Limb (tissue), 2 donors: ENCODE results near the gene MSL1.

Experiments used
- DNase-seq, 2 donors: peaks; one replicate each; pipeline ENCODE4 v3.0.0-alpha.2; 2016; ENCODE audit errors: extremely low spot score in 2 of 2

Gene MSL1

GRCh38 chr17:40173778-40174135, 52.0 kb downstream of the MSL1 start:
- no peak for DNase-seq

DNA sequence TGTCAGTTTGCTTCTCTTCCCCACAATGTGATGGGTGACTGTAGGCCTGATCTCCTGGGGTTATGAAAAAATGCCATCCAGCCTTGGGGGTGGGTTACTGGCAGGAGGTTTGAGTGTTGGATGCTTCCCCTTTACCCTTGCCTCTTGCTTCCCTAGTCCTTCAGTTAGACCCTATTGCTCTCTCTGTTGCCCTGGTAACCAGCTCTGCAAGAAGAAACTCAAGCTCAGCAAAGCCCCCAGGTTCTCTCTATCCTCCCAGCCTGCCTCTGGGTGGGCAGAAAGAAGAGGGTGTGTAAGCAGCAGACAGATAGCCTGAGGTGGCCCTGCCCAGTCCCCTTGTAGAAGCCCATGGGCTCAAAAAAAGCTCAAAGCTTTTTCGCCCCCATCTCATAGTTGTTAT, 52.7 kb downstream of the MSL1 start:
- no peak for DNase-seq

DNA sequence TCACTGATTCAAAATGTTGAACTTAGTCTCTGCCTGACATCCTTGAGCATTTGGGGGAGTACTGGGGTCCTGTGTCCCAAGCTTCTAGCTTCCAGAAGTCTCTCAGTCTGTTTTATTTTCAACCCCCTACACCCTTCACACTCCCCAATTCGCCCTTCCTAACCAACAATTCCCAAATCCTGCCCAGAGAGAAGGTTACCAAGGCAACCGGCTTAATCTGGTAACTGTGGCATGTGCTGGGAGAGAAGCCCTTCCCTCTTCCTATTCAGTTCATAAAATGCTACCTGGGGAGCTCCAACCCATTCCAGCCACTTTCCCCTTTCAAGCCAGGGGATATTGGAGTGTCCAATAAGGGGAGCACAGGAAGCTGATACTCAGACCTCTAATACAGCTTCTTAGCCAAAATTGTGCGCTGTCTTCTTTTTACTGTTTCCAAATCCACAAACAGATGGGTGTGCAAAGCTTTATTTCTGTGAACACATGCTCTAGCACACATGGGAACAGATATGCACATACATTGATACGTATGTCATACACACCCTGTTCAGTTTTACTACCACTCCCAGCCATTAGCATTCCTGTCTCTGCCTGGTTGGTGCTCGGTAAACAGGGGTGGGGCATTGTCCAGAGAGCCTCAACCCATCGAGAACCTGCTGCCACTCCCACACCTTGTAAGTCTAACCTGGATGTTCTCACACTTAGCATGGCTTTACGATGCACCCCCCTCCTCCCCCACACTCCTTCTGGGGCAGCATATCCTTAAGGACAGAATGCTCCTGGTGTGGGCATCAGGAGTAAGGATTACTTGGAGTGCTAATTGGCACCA, 54.4 kb downstream of the MSL1 start:
- DNase-seq, result no peak

- no peak for DNase-seq
Measured at GRCh38 chr17:40176754-40177110, 55.0 kb downstream of the MSL1 start.

DNA sequence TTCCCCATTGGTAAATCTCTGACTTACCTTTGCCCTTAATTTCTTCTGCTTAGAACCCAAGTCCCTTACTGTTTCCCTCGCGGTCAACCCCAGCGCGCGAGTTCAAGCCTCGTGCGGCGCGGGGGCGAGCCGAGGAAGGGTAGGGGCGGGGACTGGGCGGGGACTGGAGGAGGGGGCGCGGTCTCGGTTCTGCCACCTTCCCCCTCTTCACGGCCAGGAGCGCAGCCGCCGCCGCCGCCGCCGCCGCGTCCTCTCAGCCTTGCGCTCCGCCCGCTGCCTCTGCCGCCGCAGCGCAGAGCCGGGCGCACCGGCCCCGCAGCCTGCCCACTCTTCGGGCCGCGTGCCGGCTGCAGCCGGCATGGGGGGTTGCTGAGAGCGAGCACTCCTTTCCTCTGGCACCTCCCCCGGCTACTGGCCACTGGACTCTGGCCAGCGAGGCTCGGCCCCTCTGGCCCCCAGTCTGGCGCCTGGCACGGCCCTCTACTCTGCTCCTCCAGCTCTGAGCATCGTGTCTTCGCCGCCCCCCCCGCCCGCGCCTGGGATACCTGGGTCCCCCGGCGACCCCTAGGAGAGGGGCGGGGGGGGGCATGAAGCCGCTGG, 55.6 kb downstream of the MSL1 start, which contains the start of gene RAPGEFL1:
Gene RAPGEFL1 (plus strand): TSS at position 196 of the 600 bp plus-strand sequence. CDS start 392 bp downstream, at position 588.
- DNase-seq, result peak; percentile 50 to 87

DNA sequence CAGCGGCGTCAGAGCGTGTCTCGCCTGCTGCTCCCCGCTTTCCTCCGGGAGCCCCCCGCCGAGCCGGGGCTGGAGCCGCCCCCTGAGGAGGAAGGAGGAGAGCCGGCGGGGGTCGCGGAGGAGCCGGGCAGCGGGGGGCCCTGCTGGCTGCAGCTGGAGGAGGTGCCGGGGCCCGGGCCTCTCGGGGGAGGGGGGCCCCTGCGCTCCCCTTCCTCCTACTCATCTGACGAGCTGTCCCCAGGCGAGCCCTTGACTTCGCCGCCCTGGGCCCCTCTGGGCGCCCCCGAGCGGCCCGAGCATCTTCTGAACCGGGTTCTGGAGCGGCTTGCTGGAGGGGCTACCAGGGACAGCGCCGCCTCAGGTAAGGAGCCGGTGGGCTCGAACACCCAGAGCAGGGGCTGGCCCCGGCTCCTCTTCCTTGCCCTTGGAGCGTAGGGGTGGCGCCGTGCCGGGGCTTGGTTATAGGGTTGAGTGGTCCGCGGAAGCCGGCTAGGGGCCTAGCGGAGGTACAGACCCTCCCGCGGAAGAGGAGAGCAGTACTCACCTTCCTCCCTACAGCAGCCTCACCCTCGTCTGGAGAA, 56.3 kb downstream of the MSL1 start:
- DNase-seq, result no peak

- no peak for DNase-seq
Measured at GRCh38 chr17:40178660-40179059, 56.9 kb downstream of the MSL1 start.

- no peak for DNase-seq
Measured at GRCh38 chr17:40179923-40180659, 58.3 kb downstream of the MSL1 start.

DNA sequence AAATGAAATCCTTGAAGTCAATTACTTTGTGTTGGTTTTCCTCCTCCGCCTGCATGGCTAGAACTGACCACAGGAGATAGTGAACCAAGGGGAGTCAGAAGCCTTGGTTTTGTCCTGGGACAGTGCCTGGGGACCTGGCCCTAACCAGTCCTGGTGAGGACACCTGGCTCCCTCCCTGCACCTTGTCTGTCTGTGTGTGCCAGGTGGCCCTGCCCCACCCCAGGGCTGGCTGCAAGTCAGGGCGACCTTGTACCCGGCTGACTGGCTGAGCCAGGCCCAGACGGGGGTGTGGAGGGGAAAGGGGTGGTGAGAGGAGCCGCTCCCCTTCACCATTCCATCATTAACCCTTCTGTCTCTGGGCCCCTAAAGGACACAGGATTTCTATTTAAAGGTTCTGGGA, 58.9 kb downstream of the MSL1 start:
- no peak for DNase-seq

DNA sequence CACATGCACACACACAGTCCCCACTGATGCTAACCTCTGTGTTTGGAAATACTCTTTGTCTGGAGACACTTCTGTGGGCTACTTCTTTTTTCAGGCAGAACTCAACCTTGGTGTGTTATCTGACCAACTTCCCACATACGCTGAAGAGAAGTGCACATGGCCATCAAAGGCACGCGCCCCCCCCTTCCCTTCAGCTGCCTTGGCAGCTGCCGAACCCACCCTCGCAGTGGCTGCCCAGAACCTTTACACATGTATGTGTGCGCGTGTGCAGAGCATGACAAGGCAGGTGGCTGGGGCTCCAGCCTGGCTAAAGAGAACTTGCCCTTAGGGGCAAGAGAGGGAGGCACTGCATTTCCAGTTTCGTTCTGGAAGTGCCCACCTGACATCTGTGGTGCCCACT, 59.4 kb downstream of the MSL1 start:
- DNase-seq, result no peak

DNA sequence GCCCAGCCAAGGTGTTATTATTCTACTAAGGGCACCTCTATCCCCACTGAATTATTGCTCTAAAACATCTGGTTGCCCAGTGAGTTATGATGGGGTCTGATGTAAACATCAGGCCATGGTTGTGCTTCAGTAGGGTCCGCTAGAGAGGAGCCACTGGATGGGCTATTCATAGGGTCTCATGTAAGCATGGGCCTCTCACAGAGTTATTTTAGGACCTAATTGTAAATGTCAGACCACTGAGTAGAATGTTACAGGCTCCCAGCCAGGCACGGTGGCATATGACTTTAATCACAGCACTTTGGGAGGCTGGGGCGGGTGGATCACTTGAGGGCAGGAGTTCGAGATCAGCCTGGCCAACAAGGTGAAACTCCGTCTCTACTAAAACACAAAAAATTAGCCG, 60.8 kb downstream of the MSL1 start:
- DNase-seq, result no peak
